ENCODE measurements around the gene TSPAN13.
"Not testable (repeated sequence)": the region's sequence is repeated elsewhere in the genome, so short reads cannot be mapped to it uniquely, and the experiment has no call there.

TSPAN13 gene

DNA sequence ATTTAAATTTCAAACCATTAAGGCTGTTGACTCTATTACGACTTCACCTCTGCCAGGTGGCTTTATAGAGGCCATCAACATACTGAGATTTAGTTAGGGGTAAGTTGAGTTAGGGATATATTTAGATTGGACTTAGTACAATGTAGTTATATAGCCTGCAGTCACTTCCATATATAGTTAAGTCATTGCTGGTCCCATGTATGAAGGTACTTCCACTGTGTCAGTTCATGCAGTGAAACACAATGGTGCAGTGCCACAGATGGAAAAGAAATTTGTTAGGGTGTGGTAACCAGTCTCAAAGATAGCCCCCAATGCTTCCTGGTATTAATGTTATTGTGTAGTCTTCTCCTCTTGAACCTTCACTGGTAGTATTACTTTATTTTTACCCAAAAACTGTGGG, 12.6 kb upstream of the TSPAN13 start:
- DNase-seq (ENCODE audit: low read depth in 2 of 2): no peak

- DNase-seq (ENCODE audit: low read depth in 2 of 2): no peak
These were observed 11.9 kb upstream of the TSPAN13 start for GRCh38 chr7:16741676-16742075.

- no peak for DNase-seq (ENCODE audit: low read depth in 2 of 2)
These were observed 11.0 kb upstream of the TSPAN13 start for GRCh38 chr7:16742547-16742946.

DNA sequence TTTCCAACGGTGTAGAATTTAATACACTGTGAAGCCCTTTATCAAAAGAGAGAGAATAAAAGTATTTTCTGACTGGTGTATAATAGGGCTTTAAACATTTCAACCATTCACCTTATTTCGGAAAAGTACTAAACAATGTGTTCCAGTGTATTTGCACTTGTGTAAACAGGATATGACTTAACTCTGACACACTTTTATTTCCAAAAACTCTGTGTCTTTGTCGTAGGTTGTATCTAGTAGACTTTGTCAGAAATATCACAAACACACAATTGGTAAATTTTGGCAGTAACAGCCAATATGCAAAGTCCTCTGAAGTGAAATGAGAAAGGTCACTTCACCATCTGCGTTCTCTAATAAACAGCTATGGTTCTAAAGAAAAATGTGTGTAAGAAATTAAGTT, 10.3 kb upstream of the TSPAN13 start:
- no peak for DNase-seq (ENCODE audit: low read depth in 2 of 2)

- DNase-seq (ENCODE audit: low read depth in 2 of 2): no peak
These were observed 8.9 kb upstream of the TSPAN13 start for GRCh38 chr7:16744518-16745250.

- no peak for DNase-seq (ENCODE audit: low read depth in 2 of 2)
These were observed 7.9 kb upstream of the TSPAN13 start for GRCh38 chr7:16745645-16746044.

DNA sequence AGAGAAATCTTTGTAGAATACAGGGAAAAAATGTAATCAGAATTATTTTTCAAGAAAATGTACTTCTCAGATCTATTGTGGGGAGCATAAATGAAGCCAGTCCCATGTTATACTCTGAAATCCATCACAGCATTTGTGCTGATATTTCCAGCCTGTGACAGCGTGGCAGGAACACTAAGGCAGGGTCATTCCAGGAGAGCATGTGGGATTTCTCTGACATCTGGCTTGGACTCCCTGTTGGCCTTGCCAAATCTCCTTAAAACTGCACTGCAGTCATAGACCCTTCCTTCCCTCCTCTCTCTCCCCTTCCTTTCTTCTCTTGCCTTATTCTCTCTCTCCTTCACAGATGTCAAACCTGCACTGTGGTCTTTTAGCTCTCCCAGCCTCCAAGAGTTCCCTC, 6.5 kb upstream of the TSPAN13 start:
- DNase-seq (ENCODE audit: low read depth in 2 of 2): no peak

DNA sequence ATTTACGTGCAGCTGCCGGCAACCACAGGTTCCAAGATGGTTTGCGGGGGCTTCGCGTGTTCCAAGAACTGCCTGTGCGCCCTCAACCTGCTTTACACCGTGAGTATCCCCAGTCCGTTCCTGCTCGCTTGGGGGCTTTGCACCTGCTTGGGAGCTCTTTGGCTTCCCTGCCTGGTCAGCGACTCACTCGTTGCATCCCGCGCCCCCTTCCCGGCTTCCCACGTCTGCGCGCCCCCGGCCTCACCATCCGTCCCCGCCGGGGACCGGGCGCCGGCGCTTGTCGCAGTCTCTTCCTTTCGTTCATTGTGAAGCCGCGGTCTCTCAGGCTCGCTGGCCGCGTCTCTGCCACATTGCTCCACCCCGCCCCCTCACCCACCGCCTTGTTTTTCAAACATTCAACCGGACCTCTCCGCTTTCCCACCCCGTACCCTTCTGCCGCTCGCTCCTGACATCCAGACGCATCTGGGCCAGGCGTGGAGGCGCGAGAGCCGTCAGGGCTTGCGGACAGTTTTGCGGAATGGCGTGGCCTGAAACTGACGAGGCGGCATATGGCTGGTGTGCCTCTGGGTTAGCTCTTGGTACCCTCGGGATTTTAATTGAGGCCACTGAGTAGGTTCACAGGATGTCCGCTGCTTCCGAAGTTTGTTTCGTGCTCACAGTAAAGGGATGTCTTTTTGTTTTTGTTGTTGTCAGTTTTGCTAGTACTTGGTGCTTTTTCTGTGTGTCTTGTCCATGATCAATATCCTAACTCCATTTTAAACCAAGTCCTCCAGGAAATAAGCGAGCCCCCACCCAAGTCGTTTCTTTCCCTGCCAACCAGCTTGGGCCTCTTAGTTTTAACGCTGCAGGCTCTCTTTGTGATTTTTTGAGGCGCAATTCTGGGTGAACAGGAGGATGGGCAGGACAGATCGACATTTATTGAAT, 639 bp downstream of the TSPAN13 start:
- no peak for DNase-seq (ENCODE audit: low read depth in 2 of 2)

GRCh38 chr7:16754856-16755317, 1.3 kb downstream of the TSPAN13 start:
- no peak for DNase-seq (ENCODE audit: low read depth in 2 of 2)

GRCh38 chr7:16755397-16755796, 1.8 kb downstream of the TSPAN13 start:
- no peak for DNase-seq (ENCODE audit: low read depth in 2 of 2)

GRCh38 chr7:16758036-16758435, 4.5 kb downstream of the TSPAN13 start:
- no peak for DNase-seq (ENCODE audit: low read depth in 2 of 2)

DNA sequence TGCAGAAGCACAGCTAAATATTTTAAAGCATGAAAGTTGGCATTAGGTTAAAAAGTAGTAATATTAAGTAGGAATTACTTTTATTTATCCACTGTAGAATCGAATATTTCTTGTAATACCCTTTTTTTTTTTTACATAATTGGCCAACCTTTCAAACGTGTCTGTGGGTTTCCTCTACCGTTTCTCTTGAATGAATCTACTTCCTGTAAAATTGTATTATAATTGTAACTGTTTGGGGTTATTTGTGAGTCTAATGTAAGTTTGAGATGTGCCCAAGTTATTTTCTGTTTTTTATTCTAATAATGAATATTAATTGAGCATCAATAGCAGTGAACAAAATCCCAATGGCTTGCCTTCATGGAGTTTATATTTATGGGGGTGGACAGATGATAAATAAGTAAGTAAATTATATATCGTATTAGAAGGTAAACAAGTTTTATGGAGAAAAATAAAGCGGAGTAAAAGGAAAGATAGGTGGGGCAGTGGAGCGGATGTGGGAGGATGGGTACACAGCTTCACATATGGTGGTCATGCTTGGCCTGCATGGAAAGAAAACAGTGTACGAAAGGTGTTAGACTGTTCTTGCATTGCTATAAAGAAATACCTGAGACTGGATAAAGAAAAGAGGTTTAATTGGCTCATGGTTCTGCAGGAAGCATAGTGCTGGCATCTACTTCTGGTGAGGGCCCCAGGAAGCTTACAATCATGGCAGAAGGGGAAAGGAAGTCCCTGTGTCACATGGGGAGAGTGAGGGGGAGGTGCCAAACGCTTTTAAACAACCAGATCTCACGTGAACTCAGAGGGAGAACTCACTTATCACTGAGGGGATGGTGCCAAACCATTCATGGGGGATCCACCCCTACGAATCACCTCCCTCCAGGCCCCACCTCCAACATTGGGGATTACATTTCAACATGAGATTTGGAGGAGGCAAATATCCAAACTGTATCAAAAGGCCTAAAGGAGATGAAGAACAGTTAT, 5.4 kb downstream of the TSPAN13 start:
- DNase-seq (ENCODE audit: low read depth in 2 of 2): no peak

DNA sequence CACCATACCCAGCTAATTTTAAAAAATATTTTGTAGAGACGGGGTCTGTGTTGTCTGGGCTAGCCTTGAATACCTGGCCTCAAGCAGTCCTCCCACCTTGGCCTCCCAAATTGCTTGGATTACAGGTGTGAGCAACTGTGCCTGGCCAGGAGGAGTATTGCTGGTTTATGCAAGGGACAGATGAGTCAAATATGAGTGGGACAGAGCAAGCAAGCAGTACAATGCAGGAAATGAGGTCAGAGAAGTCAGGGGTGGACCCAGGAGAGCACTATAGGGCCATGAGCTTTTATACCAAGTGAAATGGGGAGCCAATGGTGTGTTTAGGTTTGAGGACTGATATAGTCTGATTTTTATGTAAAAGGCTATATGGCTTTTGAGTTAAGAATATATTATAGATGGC, 6.3 kb downstream of the TSPAN13 start:
- no peak for DNase-seq (ENCODE audit: low read depth in 2 of 2)

GRCh38 chr7:16762177-16762576, 8.6 kb downstream of the TSPAN13 start:
- no peak for DNase-seq (ENCODE audit: low read depth in 2 of 2)

DNA sequence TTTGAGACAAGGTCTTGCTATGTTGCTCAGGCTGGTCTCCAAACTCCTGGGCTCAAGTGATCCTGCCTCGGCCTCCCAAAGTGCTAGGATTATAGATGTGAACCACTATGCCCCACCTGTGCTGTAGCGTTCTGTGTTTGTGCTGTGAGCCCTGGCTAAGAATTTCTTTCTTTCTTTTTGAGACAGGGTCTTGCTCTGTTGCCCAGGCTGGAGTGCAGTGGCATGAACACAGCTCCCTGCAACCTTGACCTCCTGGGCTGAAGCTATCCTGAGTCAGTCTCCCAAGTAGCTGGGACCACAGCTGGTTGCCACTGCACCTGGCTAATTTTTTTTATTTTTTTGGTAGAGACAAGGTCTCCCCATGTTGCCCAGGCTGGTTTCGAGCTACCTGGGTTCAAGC, 11.4 kb downstream of the TSPAN13 start:
- DNase-seq (ENCODE audit: low read depth in 2 of 2): no peak

- no peak for DNase-seq (ENCODE audit: low read depth in 2 of 2)
These were observed 11.9 kb downstream of the TSPAN13 start for GRCh38 chr7:16765436-16765859.

DNA sequence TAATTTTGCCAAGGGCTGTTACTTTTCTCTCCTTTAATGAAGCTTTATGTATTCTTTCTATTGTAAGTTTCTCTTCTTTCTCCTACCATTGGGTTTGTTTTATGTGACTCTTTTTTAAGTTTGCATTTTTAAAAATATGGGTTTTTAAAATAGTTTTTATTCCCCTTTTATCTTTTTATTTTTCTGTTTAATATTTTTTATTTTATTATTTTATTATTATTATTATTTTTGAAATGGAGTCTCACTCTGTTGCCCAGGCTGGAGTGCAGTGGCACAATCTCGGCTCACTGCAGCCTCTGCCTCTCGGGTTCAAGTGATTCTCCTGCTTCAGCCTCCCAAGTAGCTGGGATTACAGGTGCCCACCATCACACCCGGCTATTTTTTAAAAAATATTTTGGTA, 16.4 kb downstream of the TSPAN13 start:
- not testable (repeated sequence) for DNase-seq (ENCODE audit: low read depth in 2 of 2)

DNA sequence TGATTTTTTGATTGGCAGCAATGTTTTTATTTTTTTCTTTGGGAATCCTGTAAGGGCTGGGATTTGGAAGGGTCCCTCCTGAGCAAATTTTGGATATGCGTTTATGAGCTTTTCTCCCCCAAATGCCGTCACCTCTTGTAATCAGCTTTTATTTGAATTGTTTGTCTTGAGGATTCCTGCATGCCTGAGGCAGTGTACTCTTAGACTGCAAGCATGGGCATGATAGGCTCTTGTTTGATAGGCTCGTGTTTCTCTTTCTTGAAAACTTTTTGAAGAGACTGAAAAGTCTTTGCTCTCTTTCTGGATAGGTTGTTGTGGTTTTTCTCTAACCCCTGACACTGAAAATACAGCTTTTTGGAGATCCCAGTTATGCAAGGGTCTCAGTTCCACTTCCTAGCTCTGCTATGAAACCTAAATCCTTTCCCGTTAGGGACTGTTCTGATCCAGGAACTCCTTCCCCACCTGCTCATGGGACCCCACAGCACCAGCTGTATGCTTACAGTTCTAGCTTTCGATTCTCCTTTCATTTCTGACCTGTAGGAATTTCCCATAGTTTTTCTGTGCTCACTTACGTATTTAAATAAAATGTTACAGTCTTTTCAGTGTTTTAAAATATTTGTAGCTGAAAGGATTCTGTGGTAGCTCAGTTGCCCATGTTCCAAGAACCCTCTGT, 17.2 kb downstream of the TSPAN13 start:
- DNase-seq (ENCODE audit: low read depth in 2 of 2): no peak

DNA sequence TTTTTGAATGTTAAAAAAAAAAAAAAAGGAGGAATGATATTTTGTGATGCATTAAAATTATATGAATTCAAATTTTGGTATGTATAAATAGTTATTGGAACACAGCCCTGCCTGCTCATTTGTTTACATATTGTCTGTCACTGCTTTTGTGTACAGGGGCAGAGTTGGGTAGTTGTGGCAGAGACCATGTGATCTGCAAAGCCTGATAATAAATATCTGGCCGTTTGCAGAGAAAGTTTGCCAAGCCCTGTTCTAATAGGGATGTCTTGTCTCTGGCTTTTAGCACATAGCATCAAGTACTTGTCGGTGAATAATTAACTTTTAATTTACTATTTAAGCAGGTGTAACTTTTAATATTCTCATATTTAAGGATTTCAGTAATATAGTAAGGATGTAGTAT, 19.8 kb downstream of the TSPAN13 start:
- no peak for DNase-seq (ENCODE audit: low read depth in 2 of 2)

GRCh38 chr7:16773884-16774283, 20.3 kb downstream of the TSPAN13 start:
- DNase-seq (ENCODE audit: low read depth in 2 of 2): no peak

- DNase-seq (ENCODE audit: low read depth in 2 of 2): no peak
These were observed 20.7 kb downstream of the TSPAN13 start for GRCh38 chr7:16774294-16774693.
